Cardiac muscle cell (in vitro differentiated cells and primary cell): ENCODE measurements around the gene RAB36. TPM values are rescaled to one million over a fixed set of nuclear protein-coding genes. Genes with fewer than 3 reads are reported as not detected.

ENCODE experiments used
- DNase-seq, 2 donors: peaks; one replicate each; pipeline versions ENCODE4 v3.0.0 to v3.0.0-alpha.2; 2010 to 2017; ENCODE audit warnings: low read depth in 1 of 2, low spot score in 1 of 2
- H3K27ac ChIP-seq: fragments of 200-600 bp; sonication (generic); 2 replicates; pipeline ENCODE4 v1.5.1; 2016
- H3K27me3 ChIP-seq: fragments of 200-600 bp; sonication (generic); 2 replicates; pipeline ENCODE4 v1.6.0; 2016; ENCODE audit warnings: control low read depth
- H3K36me3 ChIP-seq: fragments of 200-600 bp; sonication (generic); 2 replicates; pipeline ENCODE4 v1.5.1; 2016; ENCODE audit warnings: control low read depth
- H3K4me1 ChIP-seq: fragments of 200-600 bp; sonication (generic); 2 replicates; pipeline ENCODE4 v1.8.1; 2017; ENCODE audit warnings: low read depth, mild to moderate bottlenecking, mixed run types
- H3K4me3 ChIP-seq: fragments of 200-600 bp; sonication (generic); 2 replicates; pipeline ENCODE4 v1.5.1; 2016; ENCODE audit warnings: mild to moderate bottlenecking
- H3K9me3 ChIP-seq: fragments of 200-600 bp; sonication (generic); 2 replicates; pipeline ENCODE4 v1.5.1; 2017; ENCODE audit warnings: low read depth, mild to moderate bottlenecking, control low read depth
- polyA plus RNA-seq: library from polyadenylated mRNA; unstranded; fragments of >200 nt; fragmentation: Nextera tagmentation; extraction: Ambion mirVana; gene quantifications from 2 replicates; pipeline ENCODE4 v1.2.1, GENCODE V29; 2016
- total RNA-seq: library from RNA; depleted of rRNA; stranded (reverse); fragments of >200 nt; gene quantifications from 2 replicates; pipeline ENCODE4 v1.2.3, GENCODE V29; 2016
- TF ChIP-seq, protein P1 (sequence below): IDR thresholded peaks from 2 replicates; pipeline ENCODE4 v1.5.1; 2012; ENCODE audit warnings: low read depth, mild to moderate bottlenecking, low read length

RAB36 gene
- total and polyA plus RNA-seq, 2 experiments from 2014 or later = 2.9 to 6.7 TPM

DNA sequence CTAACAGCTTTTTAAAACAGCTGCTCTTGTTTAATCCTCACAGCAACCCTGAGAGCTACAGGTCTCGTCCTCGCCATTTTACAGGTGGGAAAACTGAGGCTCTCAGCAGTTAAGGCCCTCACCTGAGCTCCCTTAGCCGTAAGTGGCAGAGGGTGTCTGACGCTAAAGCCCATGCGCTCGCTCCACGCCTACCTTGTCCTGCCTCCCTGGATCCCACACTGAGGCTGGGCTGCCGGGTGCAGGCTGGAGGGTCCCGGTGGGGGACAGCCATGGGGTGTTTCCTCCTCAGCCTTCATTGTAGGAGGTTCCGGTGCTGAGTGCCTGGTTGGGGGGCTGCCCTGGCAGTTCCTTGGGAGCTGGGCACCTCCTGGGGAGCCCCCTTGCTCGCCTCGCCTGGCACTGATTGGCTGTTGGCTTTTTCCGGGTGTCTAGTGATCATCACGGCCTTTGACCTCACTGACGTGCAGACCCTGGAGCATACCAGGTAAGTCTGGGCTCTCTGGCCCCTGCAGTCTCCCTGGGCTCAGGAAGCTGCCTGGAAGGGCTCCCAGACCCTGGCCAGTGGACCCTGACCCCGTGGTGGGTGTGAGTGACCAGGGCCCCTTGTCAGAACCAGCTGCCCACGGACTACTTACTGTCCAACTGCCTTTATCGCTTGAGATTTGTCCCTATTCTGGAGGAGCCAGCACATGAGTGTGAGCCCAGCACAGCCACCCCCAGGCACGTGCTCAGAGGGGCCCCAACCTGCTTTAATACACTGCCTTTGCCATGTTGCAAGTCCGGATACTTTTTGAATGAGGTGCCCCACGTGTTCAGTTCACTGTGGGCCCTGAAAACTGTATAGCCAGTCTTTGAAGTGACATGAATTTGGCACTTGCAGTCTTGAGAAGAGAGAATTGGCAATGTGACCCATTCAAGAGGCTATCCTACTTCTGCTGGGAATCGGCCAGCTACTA, 12.6 kb downstream of the RAB36 start:
- no peaks in the 10 kb centered on the region for H3K9me3 ChIP-seq
- DNase-seq = no peak
- no peak overlapping the region for H3K27ac ChIP-seq

DNA sequence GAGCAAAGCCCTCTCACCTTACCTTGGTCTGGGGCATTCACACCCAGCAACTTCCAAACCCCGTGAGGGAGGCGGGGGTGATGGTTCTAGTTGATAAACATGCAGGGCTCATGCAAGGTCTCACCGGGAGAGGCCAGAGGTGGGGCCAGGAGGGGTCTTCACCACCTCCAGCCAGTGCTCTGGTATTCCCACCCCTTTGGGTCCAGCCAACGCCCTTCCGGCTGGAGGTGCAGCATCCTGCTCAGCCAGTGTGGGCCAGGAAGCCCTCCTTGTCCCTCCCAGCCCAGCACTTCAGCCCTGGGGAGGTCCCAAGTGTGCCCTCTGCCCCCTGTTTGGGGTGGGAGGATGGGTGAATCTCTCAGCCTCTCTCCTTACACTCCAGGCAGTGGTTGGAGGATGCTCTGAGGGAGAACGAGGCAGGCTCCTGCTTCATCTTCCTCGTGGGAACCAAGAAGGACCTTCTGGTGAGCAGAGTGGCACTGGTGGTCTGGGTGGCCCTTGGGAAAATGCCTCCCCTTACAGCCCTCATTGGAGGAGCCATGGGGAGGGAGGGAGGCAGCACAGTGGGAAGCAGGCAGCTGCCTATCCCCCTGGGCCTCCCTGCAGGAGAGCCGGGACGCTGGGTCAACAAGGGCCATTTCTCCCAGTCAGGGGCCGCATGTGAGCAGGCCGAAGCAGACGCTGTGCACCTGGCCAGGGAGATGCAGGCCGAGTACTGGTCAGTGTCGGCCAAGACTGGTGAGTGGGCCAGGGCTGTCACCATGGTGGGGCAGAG, 13.4 kb downstream of the RAB36 start:
- DNase-seq = no peak
- Histone ChIP-seq H3K4me3 (no peak overlapping the region), H3K27me3 (no peaks in the 10 kb centered on the region), H3K9me3 (no peaks in the 10 kb centered on the region), H3K36me3 (no peaks in the 10 kb centered on the region), H3K27ac (no peak overlapping the region), H3K4me1 (no peaks in the 10 kb centered on the region)
- TF ChIP-seq, protein P1, sequence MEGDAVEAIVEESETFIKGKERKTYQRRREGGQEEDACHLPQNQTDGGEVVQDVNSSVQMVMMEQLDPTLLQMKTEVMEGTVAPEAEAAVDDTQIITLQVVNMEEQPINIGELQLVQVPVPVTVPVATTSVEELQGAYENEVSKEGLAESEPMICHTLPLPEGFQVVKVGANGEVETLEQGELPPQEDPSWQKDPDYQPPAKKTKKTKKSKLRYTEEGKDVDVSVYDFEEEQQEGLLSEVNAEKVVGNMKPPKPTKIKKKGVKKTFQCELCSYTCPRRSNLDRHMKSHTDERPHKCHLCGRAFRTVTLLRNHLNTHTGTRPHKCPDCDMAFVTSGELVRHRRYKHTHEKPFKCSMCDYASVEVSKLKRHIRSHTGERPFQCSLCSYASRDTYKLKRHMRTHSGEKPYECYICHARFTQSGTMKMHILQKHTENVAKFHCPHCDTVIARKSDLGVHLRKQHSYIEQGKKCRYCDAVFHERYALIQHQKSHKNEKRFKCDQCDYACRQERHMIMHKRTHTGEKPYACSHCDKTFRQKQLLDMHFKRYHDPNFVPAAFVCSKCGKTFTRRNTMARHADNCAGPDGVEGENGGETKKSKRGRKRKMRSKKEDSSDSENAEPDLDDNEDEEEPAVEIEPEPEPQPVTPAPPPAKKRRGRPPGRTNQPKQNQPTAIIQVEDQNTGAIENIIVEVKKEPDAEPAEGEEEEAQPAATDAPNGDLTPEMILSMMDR = no peak

More for the DNA sequence above, 12.6 kb downstream of the RAB36 start:
- H3K27me3 ChIP-seq = no peaks in the 10 kb centered on the region
- H3K4me3 ChIP-seq = no peak overlapping the region
- TF ChIP-seq, protein P1 = no peak
- no peaks in the 10 kb centered on the region for H3K4me1 ChIP-seq
- H3K36me3 ChIP-seq = no peaks in the 10 kb centered on the region

DNA sequence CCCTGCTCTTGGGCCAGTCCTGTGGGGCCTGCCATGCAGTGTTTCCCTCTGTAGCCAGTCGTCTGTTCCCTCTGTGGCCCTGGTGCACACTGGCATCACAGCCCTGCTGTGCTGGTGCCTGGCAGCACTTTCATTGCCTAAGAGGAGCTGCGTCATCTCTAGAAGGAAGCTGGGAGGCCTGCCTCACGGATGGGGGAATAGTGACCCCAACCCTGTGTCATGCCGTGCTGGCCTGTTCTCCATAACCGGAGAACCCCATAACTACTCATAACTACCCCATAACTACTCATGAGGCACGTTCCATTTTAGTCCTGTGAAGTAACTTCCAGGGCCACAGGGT, 14.0 kb downstream of the RAB36 start:
- Histone ChIP-seq H3K27me3 (no peaks in the 10 kb centered on the region), H3K9me3 (no peaks in the 10 kb centered on the region), H3K4me3 (no peak overlapping the region), H3K4me1 (no peaks in the 10 kb centered on the region), H3K36me3 (no peaks in the 10 kb centered on the region), H3K27ac (no peak overlapping the region)
- no peak for DNase-seq
- TF ChIP-seq, protein P1 = no peak

DNA sequence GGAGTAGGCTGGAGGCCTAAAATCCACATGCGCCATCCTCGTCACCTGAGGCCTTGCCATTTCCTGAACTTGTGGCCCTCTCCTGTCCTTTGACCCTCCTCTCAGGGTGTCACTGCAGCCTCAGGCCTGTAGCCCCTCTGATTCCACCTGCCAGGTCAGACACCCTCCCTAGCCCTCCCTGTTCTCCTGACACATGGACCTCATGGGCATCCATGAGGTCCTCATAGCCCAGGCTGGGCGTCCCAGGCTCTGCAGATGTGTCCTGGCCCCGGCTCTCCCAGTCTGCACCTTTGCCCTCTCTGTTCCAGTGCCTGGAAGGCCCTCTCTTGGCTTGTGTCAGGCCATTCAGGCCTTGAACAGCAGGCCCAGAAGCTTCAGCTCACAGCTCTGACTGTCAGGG, 15.8 kb downstream of the RAB36 start:
- TF ChIP-seq, protein P1 = no peak
- H3K4me1 ChIP-seq = no peaks in the 10 kb centered on the region
- no peaks in the 10 kb centered on the region for H3K36me3 ChIP-seq
- H3K27ac ChIP-seq = no peak overlapping the region
- no peaks in the 10 kb centered on the region for H3K9me3 ChIP-seq
- no peak overlapping the region for H3K4me3 ChIP-seq
- no peaks in the 10 kb centered on the region for H3K27me3 ChIP-seq
- DNase-seq = no peak

DNA sequence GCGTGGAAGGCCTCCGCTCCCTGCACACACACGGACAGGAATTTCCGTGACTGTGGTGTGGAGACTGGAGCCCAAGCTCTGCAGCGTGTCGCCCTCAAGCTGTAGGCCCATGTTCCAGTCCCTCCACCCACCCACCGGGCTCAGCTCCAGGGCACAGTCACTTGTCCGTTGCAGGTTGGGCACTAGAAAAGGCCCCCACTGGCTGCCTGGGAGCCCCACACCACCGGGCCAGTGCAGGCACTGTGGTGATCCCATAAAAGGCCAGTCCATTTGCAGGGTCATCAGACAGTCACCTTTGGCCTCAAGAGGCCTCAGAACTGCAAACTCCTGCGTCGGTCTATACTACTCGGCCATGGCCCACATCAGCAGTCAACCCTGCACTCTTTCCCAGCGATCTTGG, 16.3 kb downstream of the RAB36 start:
- no peak for DNase-seq
- no peak overlapping the region for H3K27ac ChIP-seq
- H3K4me3 ChIP-seq = no peak overlapping the region
- no peaks in the 10 kb centered on the region for H3K4me1 ChIP-seq
- TF ChIP-seq, protein P1 = no peak
- H3K36me3 ChIP-seq = no peaks in the 10 kb centered on the region
- no peaks in the 10 kb centered on the region for H3K27me3 ChIP-seq
- H3K9me3 ChIP-seq = no peaks in the 10 kb centered on the region
